ENCODE data around the gene BCAS3.

BCAS3 gene

GRCh38 chr17:60713608-60714007 is 36.0 kb downstream of the BCAS3 start:
- Histone ChIP-seq H4K20me1 (ENCODE audit: insufficient read depth, low read length) (no peaks in the 10 kb centered on the region), H3F3A (ENCODE audit: insufficient read depth, low read length) (no peaks in the 10 kb centered on the region), H3K4me3 (ENCODE audit: low read depth, low read length, poor library complexity, severe bottlenecking) (no peak overlapping the region), H3K9ac (ENCODE audit: low read length) (no peak overlapping the region), H3K4me1 (ENCODE audit: insufficient read depth, low read length, severe bottlenecking) (no peaks in the 10 kb centered on the region), H3K9me3 (ENCODE audit: low read length) (no peaks in the 10 kb centered on the region), H2AFZ (ENCODE audit: low read length) (no peak overlapping the region), H3K4me2 (ENCODE audit: low read length) (no peak overlapping the region), H3K9me2 (ENCODE audit: low read depth, low read length) (no peaks in the 10 kb centered on the region), H3K27me3 (ENCODE audit: insufficient read depth, low read length) (no peaks in the 10 kb centered on the region), H3K36me3 (ENCODE audit: insufficient read depth, low read length) (no peaks in the 10 kb centered on the region), H3K27ac (ENCODE audit: low read depth, low read length, poor library complexity, severe bottlenecking) (no peak overlapping the region), H3K79me2 (ENCODE audit: insufficient read depth, low read length) (no peaks in the 10 kb centered on the region)
- TF ChIP-seq CTCF (IDR thresholded peaks at IDR 0.05; ENCODE audit: low read length) (no peak), EZH2 (IDR thresholded peaks at IDR 0.05; ENCODE audit: borderline replicate concordance, low read length) (no peak)

GRCh38 chr17:60716766-60717165 is 39.1 kb downstream of the BCAS3 start:
- TF ChIP-seq EZH2 (IDR thresholded peaks at IDR 0.05; ENCODE audit: borderline replicate concordance, low read length) (no peak), CTCF (IDR thresholded peaks at IDR 0.05; ENCODE audit: low read length) (no peak)
- Histone ChIP-seq H3K9ac (ENCODE audit: low read length) (no peak overlapping the region), H3K4me2 (ENCODE audit: low read length) (no peak overlapping the region), H3K36me3 (ENCODE audit: insufficient read depth, low read length) (no peaks in the 10 kb centered on the region), H3K79me2 (ENCODE audit: insufficient read depth, low read length) (no peaks in the 10 kb centered on the region), H3F3A (ENCODE audit: insufficient read depth, low read length) (no peaks in the 10 kb centered on the region), H4K20me1 (ENCODE audit: insufficient read depth, low read length) (no peaks in the 10 kb centered on the region), H3K4me3 (ENCODE audit: low read depth, low read length, poor library complexity, severe bottlenecking) (no peak overlapping the region), H3K27ac (ENCODE audit: low read depth, low read length, poor library complexity, severe bottlenecking) (no peak overlapping the region), H3K27me3 (ENCODE audit: insufficient read depth, low read length) (no peaks in the 10 kb centered on the region), H2AFZ (ENCODE audit: low read length) (no peak overlapping the region), H3K9me3 (ENCODE audit: low read length) (no peaks in the 10 kb centered on the region), H3K4me1 (ENCODE audit: insufficient read depth, low read length, severe bottlenecking) (no peaks in the 10 kb centered on the region), H3K9me2 (ENCODE audit: low read depth, low read length) (no peaks in the 10 kb centered on the region)

DNA sequence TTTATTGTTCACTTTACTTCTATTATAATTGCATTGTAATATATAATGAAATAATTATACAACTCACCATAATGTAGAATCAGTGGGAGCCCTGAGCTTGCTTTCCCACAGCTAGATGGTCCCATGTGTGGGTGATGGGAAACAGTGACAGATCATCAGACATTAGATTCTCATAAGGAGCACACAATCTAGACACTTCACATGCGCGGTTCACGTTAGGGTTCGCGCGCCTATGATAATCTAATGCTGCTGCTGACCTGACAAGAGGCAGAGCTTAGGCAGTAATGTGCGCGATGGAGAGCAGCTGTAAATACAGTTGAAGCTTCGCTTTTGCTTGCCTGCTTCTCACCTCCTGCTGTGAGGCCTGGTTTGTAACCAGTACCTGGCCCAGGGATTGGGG is 40.2 kb downstream of the BCAS3 start:
- no peak overlapping the region for H3K4me3 ChIP-seq (ENCODE audit: low read depth, low read length, poor library complexity, severe bottlenecking)
- H3K36me3 ChIP-seq (ENCODE audit: insufficient read depth, low read length): no peaks in the 10 kb centered on the region
- no peaks in the 10 kb centered on the region for H4K20me1 ChIP-seq (ENCODE audit: insufficient read depth, low read length)
- H3K4me1 ChIP-seq (ENCODE audit: insufficient read depth, low read length, severe bottlenecking): no peaks in the 10 kb centered on the region
- H3K27me3 ChIP-seq (ENCODE audit: insufficient read depth, low read length): no peaks in the 10 kb centered on the region
- H3K9me3 ChIP-seq (ENCODE audit: low read length): no peaks in the 10 kb centered on the region
- H3K79me2 ChIP-seq (ENCODE audit: insufficient read depth, low read length): no peaks in the 10 kb centered on the region
- TF ChIP-seq EZH2 (IDR thresholded peaks at IDR 0.05; ENCODE audit: borderline replicate concordance, low read length) (no peak), CTCF (IDR thresholded peaks at IDR 0.05; ENCODE audit: low read length) (no peak)
- H3K9ac ChIP-seq (ENCODE audit: low read length): no peak overlapping the region
- H3K27ac ChIP-seq (ENCODE audit: low read depth, low read length, poor library complexity, severe bottlenecking): no peak overlapping the region
- no peak overlapping the region for H3K4me2 ChIP-seq (ENCODE audit: low read length)
- no peak overlapping the region for H2AFZ ChIP-seq (ENCODE audit: low read length)
- no peaks in the 10 kb centered on the region for H3K9me2 ChIP-seq (ENCODE audit: low read depth, low read length)
- H3F3A ChIP-seq (ENCODE audit: insufficient read depth, low read length): no peaks in the 10 kb centered on the region

Measured in OCI-LY1 (cell line).